ENCODE data around the gene ZDHHC14.

The ZDHHC14 gene

GRCh38 chr6:157445277-157446009 lies 64.5 kb downstream of the ZDHHC14 start:
- H3K4ac ChIP-seq (ENCODE audit: low read depth, low read length), result no peak overlapping the region
- H4K5ac ChIP-seq (ENCODE audit: low read length), result no peak overlapping the region
- no peaks in the 10 kb centered on the region for H3K79me1 ChIP-seq (ENCODE audit: low read length)
- no peak overlapping the region for H3K9ac ChIP-seq (ENCODE audit: low read length)
- H3K23ac ChIP-seq (ENCODE audit: low read length), result no peak overlapping the region
- H2BK120ac ChIP-seq (ENCODE audit: low read depth, low read length), result no peak overlapping the region
- no CpG with 5 or more reads among the region's 10 CpGs for WGBS (ENCODE audit: extremely low coverage, insufficient coverage, low lambda C conversion rate)
- no peak overlapping the region for H3K18ac ChIP-seq (ENCODE audit: low read length)
- H3K4me1 ChIP-seq (ENCODE audit: control insufficient read depth, low read depth, low read length), result no peaks in the 10 kb centered on the region
- H2BK15ac ChIP-seq (replicated peaks; ENCODE audit: low read depth), result no peak overlapping the region
- H3K36me3 ChIP-seq (ENCODE audit: control insufficient read depth, insufficient read depth, low read length), result no peaks in the 10 kb centered on the region
- H2AK5ac ChIP-seq (ENCODE audit: low read length), result no peak overlapping the region
- H3K4me3 ChIP-seq (ENCODE audit: low read length), result no peak overlapping the region
- H2BK5ac ChIP-seq (ENCODE audit: low read length), result no peak overlapping the region
- H4K8ac ChIP-seq (ENCODE audit: low read depth, low read length), result no peak overlapping the region
- no peaks in the 10 kb centered on the region for H3K79me2 ChIP-seq (ENCODE audit: control insufficient read depth, insufficient read depth, low read length)
- H3K4me2 ChIP-seq (ENCODE audit: low read length), result no peak overlapping the region
- no peak for DNase-seq
- H3K56ac ChIP-seq (ENCODE audit: low read length), result no peak overlapping the region
- H3K27me3 ChIP-seq (ENCODE audit: insufficient read depth, low read length, poor library complexity), result no peaks in the 10 kb centered on the region
- no peak overlapping the region for H3K27ac ChIP-seq (ENCODE audit: low read depth, low read length)

- H3K36me3 ChIP-seq (ENCODE audit: control insufficient read depth, insufficient read depth, low read length), result no peaks in the 10 kb centered on the region
- H3K79me1 ChIP-seq (ENCODE audit: low read length), result no peaks in the 10 kb centered on the region
- H4K8ac ChIP-seq (ENCODE audit: low read depth, low read length), result no peak overlapping the region
- H3K4ac ChIP-seq (ENCODE audit: low read depth, low read length), result no peak overlapping the region
- no peak overlapping the region for H3K23ac ChIP-seq (ENCODE audit: low read length)
- DNase-seq, result no peak
- no peak overlapping the region for H3K9ac ChIP-seq (ENCODE audit: low read length)
- H2BK15ac ChIP-seq (replicated peaks; ENCODE audit: low read depth), result no peak overlapping the region
- H3K79me2 ChIP-seq (ENCODE audit: control insufficient read depth, insufficient read depth, low read length), result no peaks in the 10 kb centered on the region
- no peak overlapping the region for H3K18ac ChIP-seq (ENCODE audit: low read length)
- H2BK120ac ChIP-seq (ENCODE audit: low read depth, low read length), result no peak overlapping the region
- H4K5ac ChIP-seq (ENCODE audit: low read length), result no peak overlapping the region
- H3K27ac ChIP-seq (ENCODE audit: low read depth, low read length), result no peak overlapping the region
- H3K4me2 ChIP-seq (ENCODE audit: low read length), result no peak overlapping the region
- H3K4me1 ChIP-seq (ENCODE audit: control insufficient read depth, low read depth, low read length), result no peaks in the 10 kb centered on the region
- H3K56ac ChIP-seq (ENCODE audit: low read length), result no peak overlapping the region
- H3K27me3 ChIP-seq (ENCODE audit: insufficient read depth, low read length, poor library complexity), result no peaks in the 10 kb centered on the region
- no peak overlapping the region for H2BK5ac ChIP-seq (ENCODE audit: low read length)
- no peak overlapping the region for H3K4me3 ChIP-seq (ENCODE audit: low read length)
- no peak overlapping the region for H2AK5ac ChIP-seq (ENCODE audit: low read length)
- no CpG with 5 or more reads among the region's 3 CpGs for WGBS (ENCODE audit: extremely low coverage, insufficient coverage, low lambda C conversion rate)
Observed at GRCh38 chr6:157447735-157448134, 66.7 kb downstream of the ZDHHC14 start.

- H4K5ac ChIP-seq (ENCODE audit: low read length), result no peak overlapping the region
- no peaks in the 10 kb centered on the region for H3K4me1 ChIP-seq (ENCODE audit: control insufficient read depth, low read depth, low read length)
- H2BK15ac ChIP-seq (replicated peaks; ENCODE audit: low read depth), result no peak overlapping the region
- H3K9ac ChIP-seq (ENCODE audit: low read length), result no peak overlapping the region
- no peak overlapping the region for H3K56ac ChIP-seq (ENCODE audit: low read length)
- no peak overlapping the region for H4K8ac ChIP-seq (ENCODE audit: low read depth, low read length)
- no peaks in the 10 kb centered on the region for H3K27me3 ChIP-seq (ENCODE audit: insufficient read depth, low read length, poor library complexity)
- no peak overlapping the region for H2AK5ac ChIP-seq (ENCODE audit: low read length)
- H3K4ac ChIP-seq (ENCODE audit: low read depth, low read length), result no peak overlapping the region
- H3K4me2 ChIP-seq (ENCODE audit: low read length), result no peak overlapping the region
- no peak overlapping the region for H3K23ac ChIP-seq (ENCODE audit: low read length)
- H3K4me3 ChIP-seq (ENCODE audit: low read length), result no peak overlapping the region
- no peaks in the 10 kb centered on the region for H3K79me2 ChIP-seq (ENCODE audit: control insufficient read depth, insufficient read depth, low read length)
- H3K79me1 ChIP-seq (ENCODE audit: low read length), result no peaks in the 10 kb centered on the region
- no peak overlapping the region for H3K18ac ChIP-seq (ENCODE audit: low read length)
- H3K36me3 ChIP-seq (ENCODE audit: control insufficient read depth, insufficient read depth, low read length), result no peaks in the 10 kb centered on the region
- H2BK120ac ChIP-seq (ENCODE audit: low read depth, low read length), result no peak overlapping the region
- no peak for DNase-seq
- no peak overlapping the region for H3K27ac ChIP-seq (ENCODE audit: low read depth, low read length)
- no peak overlapping the region for H2BK5ac ChIP-seq (ENCODE audit: low read length)
- no CpG with 5 or more reads among the region's 6 CpGs for WGBS (ENCODE audit: extremely low coverage, insufficient coverage, low lambda C conversion rate)
Observed at GRCh38 chr6:157449610-157450009, 68.6 kb downstream of the ZDHHC14 start.

GRCh38 chr6:157450931-157451742 lies 70.1 kb downstream of the ZDHHC14 start:
- Histone ChIP-seq H3K18ac (ENCODE audit: low read length) (no peak overlapping the region), H3K4ac (ENCODE audit: low read depth, low read length) (no peak overlapping the region), H4K5ac (ENCODE audit: low read length) (no peak overlapping the region), H3K4me2 (ENCODE audit: low read length) (no peak overlapping the region), H3K79me1 (ENCODE audit: low read length) (no peaks in the 10 kb centered on the region), H3K27me3 (ENCODE audit: insufficient read depth, low read length, poor library complexity) (no peaks in the 10 kb centered on the region), H3K9ac (ENCODE audit: low read length) (no peak overlapping the region), H2BK15ac (replicated peaks; ENCODE audit: low read depth) (no peak overlapping the region), H4K8ac (ENCODE audit: low read depth, low read length) (no peak overlapping the region), H2BK5ac (ENCODE audit: low read length) (no peak overlapping the region), H2AK5ac (ENCODE audit: low read length) (no peak overlapping the region), H3K4me1 (ENCODE audit: control insufficient read depth, low read depth, low read length) (no peaks in the 10 kb centered on the region), H3K36me3 (ENCODE audit: control insufficient read depth, insufficient read depth, low read length) (no peaks in the 10 kb centered on the region), H2BK120ac (ENCODE audit: low read depth, low read length) (no peak overlapping the region), H3K4me3 (ENCODE audit: low read length) (no peak overlapping the region), H3K79me2 (ENCODE audit: control insufficient read depth, insufficient read depth, low read length) (no peaks in the 10 kb centered on the region), H3K27ac (ENCODE audit: low read depth, low read length) (no peak overlapping the region), H3K23ac (ENCODE audit: low read length) (no peak overlapping the region), H3K56ac (ENCODE audit: low read length) (no peak overlapping the region)
- no peak for DNase-seq
- no CpG with 5 or more reads among the region's 10 CpGs for WGBS (ENCODE audit: extremely low coverage, insufficient coverage, low lambda C conversion rate)

- Histone ChIP-seq H2BK15ac (replicated peaks; ENCODE audit: low read depth) (no peak overlapping the region), H3K23ac (ENCODE audit: low read length) (no peak overlapping the region), H4K5ac (ENCODE audit: low read length) (no peak overlapping the region), H3K4me3 (ENCODE audit: low read length) (no peak overlapping the region), H3K27me3 (ENCODE audit: insufficient read depth, low read length, poor library complexity) (no peaks in the 10 kb centered on the region), H3K56ac (ENCODE audit: low read length) (no peak overlapping the region), H2AK5ac (ENCODE audit: low read length) (no peak overlapping the region), H2BK120ac (ENCODE audit: low read depth, low read length) (no peak overlapping the region), H3K18ac (ENCODE audit: low read length) (no peak overlapping the region), H3K9ac (ENCODE audit: low read length) (no peak overlapping the region), H3K4me2 (ENCODE audit: low read length) (no peak overlapping the region), H3K79me1 (ENCODE audit: low read length) (no peaks in the 10 kb centered on the region), H3K4me1 (ENCODE audit: control insufficient read depth, low read depth, low read length) (no peaks in the 10 kb centered on the region), H3K27ac (ENCODE audit: low read depth, low read length) (no peak overlapping the region), H3K36me3 (ENCODE audit: control insufficient read depth, insufficient read depth, low read length) (no peaks in the 10 kb centered on the region), H3K4ac (ENCODE audit: low read depth, low read length) (no peak overlapping the region), H2BK5ac (ENCODE audit: low read length) (no peak overlapping the region), H4K8ac (ENCODE audit: low read depth, low read length) (no peak overlapping the region), H3K79me2 (ENCODE audit: control insufficient read depth, insufficient read depth, low read length) (no peaks in the 10 kb centered on the region)
- no peak for DNase-seq
- WGBS (ENCODE audit: extremely low coverage, insufficient coverage, low lambda C conversion rate), result no CpG with 5 or more reads among the region's 2 CpGs
Observed at GRCh38 chr6:157452096-157452495, 71.1 kb downstream of the ZDHHC14 start.

Data from mesendoderm (in vitro differentiated cells).